ENCODE data around the gene ATP5MC3. TPM values are rescaled to one million over a fixed set of nuclear protein-coding genes. Genes with fewer than 3 reads are reported as not detected.

ATP5MC3 gene
- total RNA-seq, 1 donor: 107 TPM

Small RNAs within 50 kb of the gene (small RNA-seq; reads per million reads assigned to genes)
- 0.20 reads per million for gene MIR933

Other genes with a start within 250 kb of the ATP5MC3 start
- gene CHN1, start 176.3 kb downstream of the ATP5MC3 start, total RNA-seq: 0.54 TPM
- 58.7 TPM for gene ATF2, start 13.5 kb downstream of the ATP5MC3 start, total RNA-seq

Data from hematopoietic multipotent progenitor cell (in vitro differentiated cells).